Chondrocyte (in vitro differentiated cells): ENCODE measurements around the gene TTLL5. TPM values are rescaled to one million over a fixed set of nuclear protein-coding genes. Genes with fewer than 3 reads are reported as not detected.
A peak's percentile ranks its signal among the peaks of the same experiment; 100 is the strongest.

Experiments used
- DNase-seq: peaks from one replicate; pipeline ENCODE4 v3.0.0; 2021; ENCODE audit warnings: mixed read lengths, low spot score
- H3K27ac Mint-ChIP-seq: one replicate; pipeline ENCODE4 v1.8.0; 2021; ENCODE audit warnings: mild to moderate bottlenecking, moderate library complexity, mixed read lengths; ENCODE audit not compliant: unreplicated experiment
- H3K27me3 Mint-ChIP-seq: 2 replicates; pipeline ENCODE4 v1.8.0; 2021; ENCODE audit warnings: low read depth, mixed read lengths
- H3K36me3 Mint-ChIP-seq: 2 replicates; pipeline ENCODE4 v1.8.0; 2021; ENCODE audit warnings: low read depth, mixed read lengths
- H3K4me1 Mint-ChIP-seq: 2 replicates; pipeline ENCODE4 v1.8.0; 2021; ENCODE audit warnings: low read depth, mild to moderate bottlenecking, mixed read lengths
- H3K4me3 Mint-ChIP-seq: one replicate; pipeline ENCODE4 v1.8.0; 2021; ENCODE audit warnings: mild to moderate bottlenecking, moderate library complexity, mixed read lengths; ENCODE audit not compliant: unreplicated experiment
- H3K9me3 Mint-ChIP-seq: 2 replicates; pipeline ENCODE4 v1.8.0; 2021; ENCODE audit warnings: low read depth, mixed read lengths
- total RNA-seq: library from RNA; stranded (reverse); gene quantifications from 3 replicates; pipeline ENCODE4 v1.2.1, GENCODE V29; 2021
- TF ChIP-seq, protein P1 (sequence below): fragments of 200-600 bp; sonication (generic); IDR thresholded peaks from 2 replicates; pipeline ENCODE4 v1.5.0; 2021; ENCODE audit warnings: antibody characterized with exemption, mild to moderate bottlenecking, moderate library complexity

TTLL5 gene
- total RNA-seq, 1 donor from 2014 or later, result 22.1 TPM

DNA sequence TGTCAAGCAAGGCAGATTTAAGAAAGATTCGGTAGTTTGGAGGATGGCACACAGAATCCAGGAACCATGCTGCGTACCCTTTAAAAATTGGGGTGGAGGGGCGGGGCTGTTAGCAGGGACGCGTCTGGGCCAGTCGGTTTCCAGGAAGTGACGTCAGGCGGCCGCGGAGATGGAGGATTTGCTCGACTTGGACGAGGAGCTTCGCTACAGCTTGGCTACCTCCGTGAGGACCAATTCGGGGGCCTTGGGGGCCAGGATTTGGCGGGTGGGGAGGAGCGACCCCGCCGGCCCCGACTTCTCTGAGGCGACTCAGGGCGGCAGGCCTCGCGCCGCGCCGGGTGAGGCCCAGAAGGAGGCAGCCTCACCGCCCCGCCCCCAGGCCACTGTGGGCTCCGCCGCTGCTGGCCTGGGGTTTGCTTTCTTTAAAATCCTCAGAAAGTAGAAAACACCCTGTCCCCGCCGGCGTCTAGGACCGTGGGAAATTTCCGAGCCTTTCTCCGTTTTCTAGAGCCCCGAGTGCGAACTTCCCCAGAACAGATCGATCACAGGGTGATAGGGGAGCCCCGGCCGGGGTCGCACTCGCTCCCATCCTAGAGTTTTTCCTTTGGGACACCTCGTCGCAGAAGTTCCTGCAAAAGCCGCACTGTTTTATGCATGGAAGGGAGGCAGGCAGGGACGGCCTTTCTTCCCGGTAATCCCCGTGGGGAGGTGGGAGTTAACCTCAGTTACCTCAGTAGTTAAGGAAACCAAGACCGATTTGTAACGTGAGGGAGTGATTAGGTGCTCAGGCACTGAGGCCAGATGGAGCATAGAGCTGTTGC lies 324.8 kb downstream of the TTLL5 start, which contains the start of gene IFT43:
TSS of gene IFT43 (plus strand) at position 146 of the 821 bp plus-strand sequence. CDS start at position 170, 24 bp downstream.
- peaks cover 39% of the 10 kb centered on the region for H3K4me1 Mint-ChIP-seq
- no peaks in the 10 kb centered on the region for H3K27me3 Mint-ChIP-seq
- peak within 1 kb of the TSS; percentile 91 for H3K4me3 Mint-ChIP-seq
- H3K9me3 Mint-ChIP-seq, result no peaks in the 10 kb centered on the region
- peak within 1 kb of the TSS; percentile 94 for H3K27ac Mint-ChIP-seq
- peak; percentile 94 for DNase-seq
- TF ChIP-seq, protein P1, sequence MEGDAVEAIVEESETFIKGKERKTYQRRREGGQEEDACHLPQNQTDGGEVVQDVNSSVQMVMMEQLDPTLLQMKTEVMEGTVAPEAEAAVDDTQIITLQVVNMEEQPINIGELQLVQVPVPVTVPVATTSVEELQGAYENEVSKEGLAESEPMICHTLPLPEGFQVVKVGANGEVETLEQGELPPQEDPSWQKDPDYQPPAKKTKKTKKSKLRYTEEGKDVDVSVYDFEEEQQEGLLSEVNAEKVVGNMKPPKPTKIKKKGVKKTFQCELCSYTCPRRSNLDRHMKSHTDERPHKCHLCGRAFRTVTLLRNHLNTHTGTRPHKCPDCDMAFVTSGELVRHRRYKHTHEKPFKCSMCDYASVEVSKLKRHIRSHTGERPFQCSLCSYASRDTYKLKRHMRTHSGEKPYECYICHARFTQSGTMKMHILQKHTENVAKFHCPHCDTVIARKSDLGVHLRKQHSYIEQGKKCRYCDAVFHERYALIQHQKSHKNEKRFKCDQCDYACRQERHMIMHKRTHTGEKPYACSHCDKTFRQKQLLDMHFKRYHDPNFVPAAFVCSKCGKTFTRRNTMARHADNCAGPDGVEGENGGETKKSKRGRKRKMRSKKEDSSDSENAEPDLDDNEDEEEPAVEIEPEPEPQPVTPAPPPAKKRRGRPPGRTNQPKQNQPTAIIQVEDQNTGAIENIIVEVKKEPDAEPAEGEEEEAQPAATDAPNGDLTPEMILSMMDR, result peak; percentile 26
- peaks cover 5% of the 10 kb centered on the region for H3K36me3 Mint-ChIP-seq

DNA sequence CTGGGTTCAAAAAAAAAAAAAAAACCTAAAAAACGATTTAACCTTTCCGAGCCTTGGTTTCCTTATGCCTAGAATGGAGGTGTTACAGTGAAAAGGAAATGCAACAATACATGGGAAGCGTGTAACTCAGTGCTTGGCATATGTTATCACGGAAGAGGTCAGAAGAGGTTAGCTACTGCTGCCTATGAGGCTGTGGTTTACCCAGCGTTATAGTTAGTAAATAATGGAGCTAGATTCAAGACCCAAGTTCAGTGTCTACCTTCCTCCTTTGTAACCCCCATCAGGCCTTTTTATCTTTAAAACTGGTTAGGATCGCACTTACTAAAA lies 325.4 kb downstream of the TTLL5 start:
- H3K36me3 Mint-ChIP-seq, result peaks cover 5% of the 10 kb centered on the region
- H3K9me3 Mint-ChIP-seq, result no peaks in the 10 kb centered on the region
- TF ChIP-seq, protein P1, result no peak
- DNase-seq, result no peak
- peaks cover 36% of the 10 kb centered on the region for H3K4me1 Mint-ChIP-seq
- peak overlapping the region; percentile 91 for H3K4me3 Mint-ChIP-seq
- H3K27ac Mint-ChIP-seq, result peak overlapping the region; percentile 94
- no peaks in the 10 kb centered on the region for H3K27me3 Mint-ChIP-seq

DNA sequence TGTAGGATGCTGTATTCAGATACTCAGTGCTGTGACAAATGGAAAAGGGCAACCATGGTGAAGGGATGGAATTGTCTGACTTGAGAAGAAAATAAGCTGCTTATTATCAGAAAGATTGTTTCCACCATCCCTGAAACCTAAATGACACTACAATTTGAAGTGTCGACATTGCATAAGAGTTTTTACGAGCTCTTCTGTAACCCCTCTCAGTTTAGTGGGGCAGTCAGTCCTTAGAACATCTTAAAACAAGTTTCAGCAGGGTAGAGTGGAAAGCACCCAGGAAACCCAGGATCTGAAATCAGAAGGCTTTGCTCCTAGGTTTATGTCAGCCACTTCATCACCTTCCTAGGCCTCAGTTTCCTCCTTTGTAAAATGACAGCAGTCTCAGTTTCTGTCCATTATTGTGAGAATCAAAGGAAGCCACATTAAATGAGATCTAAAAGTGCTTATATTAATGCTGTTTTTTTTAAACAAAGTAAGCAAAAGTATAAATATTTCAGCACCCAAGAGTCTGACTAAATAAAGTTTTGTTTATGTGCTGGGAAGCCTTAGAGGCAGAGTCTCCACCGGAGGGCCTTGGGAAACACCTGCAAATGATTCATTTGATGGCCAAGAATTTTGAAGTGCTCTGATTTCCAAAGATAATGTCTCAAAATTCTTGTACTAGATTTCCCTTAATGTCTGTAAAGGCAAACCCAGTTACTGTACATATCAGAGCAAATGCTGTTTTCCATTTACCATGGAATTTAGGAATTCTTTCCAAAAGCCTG lies 326.3 kb downstream of the TTLL5 start:
- TF ChIP-seq, protein P1, result no peak
- H3K4me3 Mint-ChIP-seq, result no peak overlapping the region
- no peaks in the 10 kb centered on the region for H3K27me3 Mint-ChIP-seq
- peaks cover 39% of the 10 kb centered on the region for H3K4me1 Mint-ChIP-seq
- DNase-seq, result no peak
- H3K36me3 Mint-ChIP-seq, result peaks cover 8% of the 10 kb centered on the region
- no peaks in the 10 kb centered on the region for H3K9me3 Mint-ChIP-seq
- H3K27ac Mint-ChIP-seq, result no peak overlapping the region

DNA sequence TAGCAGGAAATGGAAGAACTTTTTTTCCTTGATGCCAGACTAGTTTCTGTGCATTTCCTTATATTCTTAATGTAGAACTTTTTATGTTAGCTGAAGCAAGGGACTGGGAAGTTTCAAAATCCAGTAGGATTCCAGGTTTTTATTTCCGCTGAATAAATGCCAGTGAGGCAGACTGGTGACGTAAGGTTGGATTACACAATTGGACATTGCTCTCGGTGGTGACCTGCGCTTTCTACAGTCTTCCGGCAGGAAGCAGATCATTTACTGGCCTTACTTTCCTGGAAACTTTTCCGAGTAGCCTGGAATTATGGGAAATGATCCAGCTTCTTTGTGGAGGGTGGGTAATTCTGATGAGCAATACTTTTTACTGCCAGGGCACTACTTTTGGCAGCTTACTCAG lies 328.1 kb downstream of the TTLL5 start:
- no peak for DNase-seq
- H3K4me3 Mint-ChIP-seq, result no peak overlapping the region
- no peaks in the 10 kb centered on the region for H3K9me3 Mint-ChIP-seq
- no peaks in the 10 kb centered on the region for H3K27me3 Mint-ChIP-seq
- no peak overlapping the region for H3K27ac Mint-ChIP-seq
- peaks cover 13% of the 10 kb centered on the region for H3K36me3 Mint-ChIP-seq
- H3K4me1 Mint-ChIP-seq, result peaks cover 44% of the 10 kb centered on the region
- TF ChIP-seq, protein P1, result no peak

DNA sequence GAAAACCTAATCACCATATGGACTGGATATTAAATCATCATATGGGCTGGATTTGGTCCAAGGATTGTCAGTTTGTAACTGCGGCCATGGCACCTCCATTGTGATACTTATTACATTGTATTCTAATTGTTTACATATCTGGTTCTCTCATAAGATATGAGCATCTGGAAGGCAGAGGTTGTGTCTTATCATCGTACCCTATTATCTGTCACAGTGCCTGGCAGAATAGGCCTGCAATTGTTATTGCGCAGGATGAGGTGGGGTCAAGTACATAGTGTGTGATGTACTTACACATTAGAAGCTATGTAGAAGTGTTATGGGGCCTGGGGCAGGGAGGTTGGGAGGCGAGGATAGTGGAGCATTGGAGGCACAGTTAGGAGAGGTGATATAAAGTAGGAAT lies 329.3 kb downstream of the TTLL5 start:
- H3K36me3 Mint-ChIP-seq, result peaks cover 15% of the 10 kb centered on the region
- TF ChIP-seq, protein P1, result no peak
- no peaks in the 10 kb centered on the region for H3K27me3 Mint-ChIP-seq
- H3K4me1 Mint-ChIP-seq, result peaks cover 51% of the 10 kb centered on the region
- no peak overlapping the region for H3K4me3 Mint-ChIP-seq
- no peaks in the 10 kb centered on the region for H3K9me3 Mint-ChIP-seq
- no peak for DNase-seq
- no peak overlapping the region for H3K27ac Mint-ChIP-seq
